Liver (tissue), 9 donors: ENCODE results near the gene HAUS7. TPM values are rescaled to one million over a fixed set of nuclear protein-coding genes. Genes with fewer than 3 reads are reported as not detected.

Experiments
- DNase-seq: peaks from one replicate; pipeline ENCODE4 v3.0.0-alpha.2; 2017; ENCODE audit warnings: low spot score
- H3K27ac ChIP-seq, 2 donors: one replicate each; pipeline ENCODE4 v1.7.0; 2013; ENCODE audit warnings: inconsistent platforms in 2 of 2, low read length in 2 of 2, control low read depth in 1 of 2, low read depth in 1 of 2, mild to moderate bottlenecking in 1 of 2
- H3K27me3 ChIP-seq, 4 donors: one replicate each; pipeline versions ENCODE4 v1.6.1 to v1.7.0; 2013; ENCODE audit warnings: low read length in 3 of 4, inconsistent platforms in 1 of 4, mild to moderate bottlenecking in 1 of 4, moderate library complexity in 1 of 4; ENCODE audit not compliant: control insufficient read depth in 4 of 4, insufficient read depth in 4 of 4
- H3K36me3 ChIP-seq, 4 donors: one replicate each; pipeline versions ENCODE4 v1.6.1 to v1.7.0; 2013; ENCODE audit warnings: low read length in 3 of 4, mild to moderate bottlenecking in 3 of 4, low read depth in 1 of 4, moderate library complexity in 1 of 4; ENCODE audit not compliant: control insufficient read depth in 4 of 4, insufficient read depth in 3 of 4
- H3K4me1 ChIP-seq, 4 donors: one replicate each; pipeline versions ENCODE4 v1.6.1 to v1.7.0; 2013; ENCODE audit warnings: low read length in 3 of 4, mild to moderate bottlenecking in 3 of 4, moderate library complexity in 1 of 4; ENCODE audit not compliant: control insufficient read depth in 4 of 4, insufficient read depth in 4 of 4
- H3K4me3 ChIP-seq, 3 donors: one replicate each; pipeline versions ENCODE4 v1.6.1 to v1.7.0; 2013; ENCODE audit warnings: low read length in 3 of 3, control low read depth in 1 of 3, low read depth in 1 of 3, mild to moderate bottlenecking in 1 of 3
- H3K9ac ChIP-seq, 2 donors: one replicate each; pipeline ENCODE4 v1.7.0; 2013; ENCODE audit warnings: low read length in 2 of 2, mild to moderate bottlenecking in 2 of 2, moderate library complexity in 2 of 2, control low read depth in 1 of 2, low read depth in 1 of 2
- H3K9me3 ChIP-seq, 4 donors: one replicate each; pipeline versions ENCODE4 v1.6.1 to v1.7.0; 2013; ENCODE audit warnings: low read length in 3 of 4; ENCODE audit not compliant: control insufficient read depth in 4 of 4
- ATF3 ChIP-seq: IDR thresholded peaks from 2 replicates; pipeline ENCODE4 v1.6.1; 2016; ENCODE audit warnings: antibody characterized with exemption
- EGR1 ChIP-seq, 2 donors: IDR thresholded peaks; 2 replicates each; pipeline ENCODE4 v1.6.1; 2016 to 2018; ENCODE audit warnings: antibody characterized with exemption in 2 of 2, low read depth in 2 of 2
- FOXA1 ChIP-seq: IDR thresholded peaks from 2 replicates; pipeline ENCODE4 v1.6.1; 2016; ENCODE audit warnings: antibody characterized with exemption
- FOXA2 ChIP-seq: IDR thresholded peaks from 2 replicates; pipeline ENCODE4 v1.6.1; 2016; ENCODE audit warnings: antibody characterized with exemption
- GABPA ChIP-seq, 2 donors: IDR thresholded peaks in 1 of 2; conservative IDR thresholded peaks in 1 of 2; 2 replicates each; pipeline ENCODE4 v1.6.1; 2016; ENCODE audit warnings: antibody characterized with exemption in 2 of 2, mild to moderate bottlenecking in 1 of 2, moderate library complexity in 1 of 2
- HNF4A ChIP-seq, 2 donors: conservative IDR thresholded peaks; 2 replicates each; pipeline ENCODE4 v1.6.1; 2016; ENCODE audit warnings: antibody characterized with exemption in 2 of 2, mild to moderate bottlenecking in 2 of 2
- HNF4G ChIP-seq: IDR thresholded peaks from 2 replicates; pipeline ENCODE4 v1.6.1; 2016; ENCODE audit warnings: antibody characterized with exemption
- JUND ChIP-seq, 2 donors: IDR thresholded peaks; 2 replicates each; pipeline ENCODE4 v1.6.1; 2016; ENCODE audit warnings: antibody characterized with exemption in 2 of 2
- MAX ChIP-seq: IDR thresholded peaks from 2 replicates; pipeline ENCODE4 v1.6.1; 2016; ENCODE audit warnings: antibody characterized with exemption
- NR2F2 ChIP-seq: IDR thresholded peaks from 2 replicates; pipeline ENCODE4 v1.6.1; 2016; ENCODE audit warnings: antibody characterized with exemption
- RAD21 ChIP-seq, 2 donors: IDR thresholded peaks; 2 replicates each; pipeline ENCODE4 v1.6.1; 2016; ENCODE audit warnings: antibody characterized with exemption in 2 of 2, mild to moderate bottlenecking in 2 of 2
- RXRA ChIP-seq, 2 donors: IDR thresholded peaks; 2 replicates each; pipeline ENCODE4 v1.6.1; 2017 to 2018; ENCODE audit warnings: antibody characterized with exemption in 2 of 2, mild to moderate bottlenecking in 1 of 2
- SP1 ChIP-seq: IDR thresholded peaks from 2 replicates; pipeline ENCODE4 v1.6.1; 2018; ENCODE audit warnings: antibody characterized with exemption, mild to moderate bottlenecking
- TAF1 ChIP-seq: conservative IDR thresholded peaks from 2 replicates; pipeline ENCODE4 v1.6.1; 2016; ENCODE audit warnings: antibody characterized with exemption, mild to moderate bottlenecking
- YY1 ChIP-seq: IDR thresholded peaks from 2 replicates; pipeline ENCODE4 v1.6.1; 2016; ENCODE audit warnings: antibody characterized with exemption, mild to moderate bottlenecking
- WGBS: extraction: QIAGEN DNeasy Blood & Tissue Kit; methylation state at CpG from one replicate; pipeline ENCODE4 v1.1.7; 2013; 5-methylcytosine and 5-hydroxymethylcytosine counted together
- polyA plus RNA-seq, 2 donors: library from polyadenylated mRNA; stranded (reverse) in 1 of 2; unstranded in 1 of 2; fragments of 200-250 nt in 1 of 2; fragments of >200 nt in 1 of 2; fragmentation: Nextera tagmentation in 1 of 2; extraction: Ambion mirVana in 1 of 2; gene quantifications; one replicate each; pipeline versions ENCODE4 v1.2.1 to v1.2.3, GENCODE V29; 2013 to 2015
- total RNA-seq, 2 donors: library from RNA; depleted of rRNA; stranded (reverse); fragments of >200 nt; gene quantifications; one replicate each; pipeline ENCODE4 v1.2.3, GENCODE V29; 2014
- TF ChIP-seq, protein P1 (sequence below): fragments of 150-350 bp; IDR thresholded peaks from 2 replicates; pipeline ENCODE4 v1.5.1; 2017; ENCODE audit warnings: improper control_type of control experiment, low read depth, low read length; ENCODE audit not compliant: missing input control
- TF ChIP-seq, protein P2 (sequence below): IDR thresholded peaks from 2 replicates; pipeline ENCODE4 v1.6.1; 2016; ENCODE audit warnings: antibody characterized with exemption, mild to moderate bottlenecking
- donor health status: healthy.
- donor health status: healthy.
- donor health status: healthy.
- donor health status: healthy.
- donor health status: healthy.

The HAUS7 gene
- total and polyA plus RNA-seq, 4 donors, result 7.0 to 8.9 (median 7.8) TPM

GRCh38 chrX:153494541-153495361, 24.4 kb upstream of the HAUS7 start, which contains the start of gene BGN:
Gene BGN, plus strand, starts transcription at chrX:153494980. Its CDS starts 9,652 bp downstream, at chrX:153504632.
- H3K27ac ChIP-seq, result peak within 1 kb of the TSS; percentile 20 to 50
- TF ChIP-seq RAD21 (IDR thresholded peaks at IDR 0.05), result peak; percentile 35 to 49
- TF ChIP-seq HNF4G, result no peak
- 17% methylated on average over 40 of the region's 41 CpGs for WGBS
- no peak within 1 kb of the TSS for H3K9ac ChIP-seq
- H3K27me3 ChIP-seq, result no peaks in the 10 kb centered on the region
- H3K9me3 ChIP-seq, result no peaks in the 10 kb centered on the region
- H3K4me3 ChIP-seq, result peak within 1 kb of the TSS in 1 of 3 donors; percentile 19
- H3K4me1 ChIP-seq, result peaks cover 0 to 6% (median 0%) of the 10 kb centered on the region in 4 donors
- no peak for DNase-seq
- H3K36me3 ChIP-seq, result no peaks in the 10 kb centered on the region

DNA sequence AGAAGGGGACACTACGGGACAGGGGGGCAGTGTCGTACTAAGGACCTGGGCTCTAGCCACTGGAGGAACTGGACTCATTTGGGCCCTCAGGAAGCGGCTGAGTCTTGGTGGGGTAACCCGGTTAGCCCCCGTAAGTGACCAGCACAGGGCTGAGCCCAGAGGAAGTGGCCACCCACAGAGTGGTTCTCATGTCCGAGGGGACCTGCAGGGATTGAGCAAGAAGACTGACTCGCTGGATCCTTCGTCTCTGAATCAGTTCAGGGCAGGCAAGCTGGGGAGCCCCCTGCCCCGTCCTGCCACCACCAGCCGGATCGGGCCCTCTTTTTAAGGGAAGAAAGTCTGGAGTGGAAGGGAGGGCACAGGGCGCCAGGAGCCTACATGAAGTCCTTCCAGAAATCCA, 23.7 kb upstream of the HAUS7 start:
- WGBS, result 83% methylated on average over 12 of the region's 12 CpGs
- no peak for TF ChIP-seq ATF3
- H3K27me3 ChIP-seq, result no peaks in the 10 kb centered on the region
- peaks cover 0 to 6% (median 0%) of the 10 kb centered on the region in 4 donors for H3K4me1 ChIP-seq
- H3K4me3 ChIP-seq, result no peak overlapping the region
- H3K27ac ChIP-seq, result peak overlapping the region; percentile 20 to 50
- no peak for DNase-seq
- no peak overlapping the region for H3K9ac ChIP-seq
- H3K9me3 ChIP-seq, result no peaks in the 10 kb centered on the region
- H3K36me3 ChIP-seq, result no peaks in the 10 kb centered on the region

DNA sequence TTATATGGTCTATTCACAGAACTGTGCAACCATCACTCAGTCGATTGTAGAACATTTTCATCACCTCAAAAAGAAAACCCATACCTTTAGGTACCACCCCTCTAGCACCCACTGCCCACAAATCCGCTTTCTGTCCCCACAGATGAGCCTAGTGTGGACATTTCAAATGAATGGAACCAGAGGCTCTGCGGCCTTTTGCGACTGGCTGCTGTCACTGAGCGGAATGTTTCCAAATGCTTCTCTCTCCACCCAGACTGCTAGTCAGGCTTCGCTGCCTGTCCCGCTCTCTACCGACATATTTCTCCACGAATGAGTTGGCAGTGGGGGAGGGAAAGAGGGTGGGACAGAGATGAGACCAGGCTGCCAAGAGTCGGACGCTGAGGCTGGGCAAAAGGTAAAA, 22.7 kb upstream of the HAUS7 start:
- Histone ChIP-seq H3K4me1 (peaks cover 0 to 6% (median under 1%) of the 10 kb centered on the region in 4 donors), H3K36me3 (no peaks in the 10 kb centered on the region), H3K4me3 (no peak overlapping the region), H3K9ac (no peak overlapping the region), H3K27me3 (no peaks in the 10 kb centered on the region), H3K9me3 (no peaks in the 10 kb centered on the region), H3K27ac (no peak overlapping the region)
- TF ChIP-seq RAD21 (IDR thresholded peaks at IDR 0.05), result no peak
- TF ChIP-seq FOXA1, result no peak
- TF ChIP-seq ATF3, result no peak
- TF ChIP-seq TAF1, result no peak
- TF ChIP-seq SP1, result no peak
- TF ChIP-seq RXRA (IDR thresholded peaks at IDR 0.05), result no peak
- no peak for TF ChIP-seq HNF4G
- no peak for TF ChIP-seq EGR1 (IDR thresholded peaks at IDR 0.05; ENCODE audit: low read depth in 2 of 2)
- no peak for TF ChIP-seq NR2F2
- TF ChIP-seq, protein P1, sequence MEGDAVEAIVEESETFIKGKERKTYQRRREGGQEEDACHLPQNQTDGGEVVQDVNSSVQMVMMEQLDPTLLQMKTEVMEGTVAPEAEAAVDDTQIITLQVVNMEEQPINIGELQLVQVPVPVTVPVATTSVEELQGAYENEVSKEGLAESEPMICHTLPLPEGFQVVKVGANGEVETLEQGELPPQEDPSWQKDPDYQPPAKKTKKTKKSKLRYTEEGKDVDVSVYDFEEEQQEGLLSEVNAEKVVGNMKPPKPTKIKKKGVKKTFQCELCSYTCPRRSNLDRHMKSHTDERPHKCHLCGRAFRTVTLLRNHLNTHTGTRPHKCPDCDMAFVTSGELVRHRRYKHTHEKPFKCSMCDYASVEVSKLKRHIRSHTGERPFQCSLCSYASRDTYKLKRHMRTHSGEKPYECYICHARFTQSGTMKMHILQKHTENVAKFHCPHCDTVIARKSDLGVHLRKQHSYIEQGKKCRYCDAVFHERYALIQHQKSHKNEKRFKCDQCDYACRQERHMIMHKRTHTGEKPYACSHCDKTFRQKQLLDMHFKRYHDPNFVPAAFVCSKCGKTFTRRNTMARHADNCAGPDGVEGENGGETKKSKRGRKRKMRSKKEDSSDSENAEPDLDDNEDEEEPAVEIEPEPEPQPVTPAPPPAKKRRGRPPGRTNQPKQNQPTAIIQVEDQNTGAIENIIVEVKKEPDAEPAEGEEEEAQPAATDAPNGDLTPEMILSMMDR, result no peak
- no peak for TF ChIP-seq HNF4A (conservative IDR thresholded peaks at IDR 0.05)
- no peak for TF ChIP-seq JUND (IDR thresholded peaks at IDR 0.05)
- no peak for TF ChIP-seq GABPA (IDR thresholded peaks at IDR 0.05 in 1 of 2, conservative IDR thresholded peaks at IDR 0.05 in 1 of 2)
- TF ChIP-seq, protein P2, sequence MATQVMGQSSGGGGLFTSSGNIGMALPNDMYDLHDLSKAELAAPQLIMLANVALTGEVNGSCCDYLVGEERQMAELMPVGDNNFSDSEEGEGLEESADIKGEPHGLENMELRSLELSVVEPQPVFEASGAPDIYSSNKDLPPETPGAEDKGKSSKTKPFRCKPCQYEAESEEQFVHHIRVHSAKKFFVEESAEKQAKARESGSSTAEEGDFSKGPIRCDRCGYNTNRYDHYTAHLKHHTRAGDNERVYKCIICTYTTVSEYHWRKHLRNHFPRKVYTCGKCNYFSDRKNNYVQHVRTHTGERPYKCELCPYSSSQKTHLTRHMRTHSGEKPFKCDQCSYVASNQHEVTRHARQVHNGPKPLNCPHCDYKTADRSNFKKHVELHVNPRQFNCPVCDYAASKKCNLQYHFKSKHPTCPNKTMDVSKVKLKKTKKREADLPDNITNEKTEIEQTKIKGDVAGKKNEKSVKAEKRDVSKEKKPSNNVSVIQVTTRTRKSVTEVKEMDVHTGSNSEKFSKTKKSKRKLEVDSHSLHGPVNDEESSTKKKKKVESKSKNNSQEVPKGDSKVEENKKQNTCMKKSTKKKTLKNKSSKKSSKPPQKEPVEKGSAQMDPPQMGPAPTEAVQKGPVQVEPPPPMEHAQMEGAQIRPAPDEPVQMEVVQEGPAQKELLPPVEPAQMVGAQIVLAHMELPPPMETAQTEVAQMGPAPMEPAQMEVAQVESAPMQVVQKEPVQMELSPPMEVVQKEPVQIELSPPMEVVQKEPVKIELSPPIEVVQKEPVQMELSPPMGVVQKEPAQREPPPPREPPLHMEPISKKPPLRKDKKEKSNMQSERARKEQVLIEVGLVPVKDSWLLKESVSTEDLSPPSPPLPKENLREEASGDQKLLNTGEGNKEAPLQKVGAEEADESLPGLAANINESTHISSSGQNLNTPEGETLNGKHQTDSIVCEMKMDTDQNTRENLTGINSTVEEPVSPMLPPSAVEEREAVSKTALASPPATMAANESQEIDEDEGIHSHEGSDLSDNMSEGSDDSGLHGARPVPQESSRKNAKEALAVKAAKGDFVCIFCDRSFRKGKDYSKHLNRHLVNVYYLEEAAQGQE, result no peak
- TF ChIP-seq YY1, result no peak
- TF ChIP-seq FOXA2, result no peak
- TF ChIP-seq MAX, result no peak
- 82% methylated on average over 11 of the region's 11 CpGs for WGBS
- DNase-seq, result no peak
